ENCODE measurements around the gene UNC13C. TPM values are rescaled to one million over a fixed set of nuclear protein-coding genes. Genes with fewer than 3 reads are reported as not detected.

UNC13C gene
- total and polyA plus RNA-seq, 10 of the 15 experiments (the other 5 are each of a cell fraction or from before 2014, with no cell fraction given) = 9.9 to 81.3 (median 25.0) TPM

GRCh38 chr15:54250326-54250725, 272.1 kb downstream of the UNC13C start (continued):
- TF ChIP-seq YBX1 (IDR thresholded peaks at IDR 0.05) = no peak
- no peak for TF ChIP-seq ZNF274 (IDR thresholded peaks at IDR 0.05; ENCODE audit: insufficient read depth, insufficient read length)
- TF ChIP-seq HDAC2 (IDR thresholded peaks at IDR 0.05) = no peak
- TF ChIP-seq MTA3 (IDR thresholded peaks at IDR 0.05; ENCODE audit: borderline replicate concordance, low read length) = no peak
- no peak for TF ChIP-seq POU2F2 (IDR thresholded peaks at IDR 0.05; ENCODE audit: borderline replicate concordance, low read depth, low read length)

GRCh38 chr15:54256190-54256589, 277.9 kb downstream of the UNC13C start:
- Histone ChIP-seq H3K27me3 (replicated peaks in 1 of 2; ENCODE audit: control insufficient read depth in 2 of 2, insufficient read depth in 2 of 2, low read length in 1 of 2) (no peaks in the 10 kb centered on the region), H3K36me3 (ENCODE audit: control insufficient read depth in 2 of 2, insufficient read depth in 2 of 2, low read length in 1 of 2) (no peaks in the 10 kb centered on the region), H2AFZ (ENCODE audit: control insufficient read depth, low read depth, low read length) (no peak overlapping the region), H3K4me3 (no peak overlapping the region), H3K9ac (ENCODE audit: control insufficient read depth, insufficient read depth, low read length) (no peak overlapping the region), H3K27ac (ENCODE audit: control insufficient read depth, insufficient read depth) (no peak overlapping the region), H3K9me3 (replicated peaks; ENCODE audit: control insufficient read depth, insufficient read depth, low read length) (no peaks in the 10 kb centered on the region; the same call in 2 of the 3 replicates), H3K4me2 (ENCODE audit: control insufficient read depth, insufficient read depth) (no peak overlapping the region), H3K79me2 (ENCODE audit: control insufficient read depth, insufficient read depth, low read length) (no peaks in the 10 kb centered on the region), H3K4me1 (ENCODE audit: control insufficient read depth, insufficient read depth, low read length) (no peaks in the 10 kb centered on the region), H4K20me1 (ENCODE audit: control insufficient read depth, insufficient read depth) (no peaks in the 10 kb centered on the region)
- ATAC-seq (0 out of 3 replicates have a peak, but pooled peaks have one; percentile 22), FAIRE-seq (no peak), DNase-seq (ENCODE audit: low read depth, low spot score) (no peak)
- 62% methylated on average over 6 of the region's 6 CpGs for WGBS (ENCODE audit: insufficient coverage, insufficient replicate concordance, low lambda C conversion rate, missing lambda C conversion rate)
- no TSS peak for BruUV-seq (replicated peaks)
- intact Hi-C loops (cut with micrococcal nuclease; ENCODE audit: unreplicated experiment) (no loop called here), in situ Hi-C loops (cut with MboI) (no loop called here)
- ChIA-PET SMC1A (ENCODE audit: uncharacterized antibody, unreplicated experiment) (no interaction called here), POLR2A (interaction anchor here (1.1 kb wide), 1 partner anchor 9 kb away, joined by 3 read pairs; no protein-coding TSS in a partner anchor), CTCF (no interaction called here), RAD21 (ENCODE audit: unreplicated experiment) (no interaction called here)
- TF ChIP-seq POLR2AphosphoS2 (IDR thresholded peaks at IDR 0.05; ENCODE audit: low read depth, low read length) = no peak
- no peak for TF ChIP-seq BCLAF1 (IDR thresholded peaks at IDR 0.05)
- no peak for TF ChIP-seq IRF3 (IDR thresholded peaks at IDR 0.05)
- no peak for TF ChIP-seq IKZF1 (conservative IDR thresholded peaks at IDR 0.05)
- TF ChIP-seq RB1 (IDR thresholded peaks at IDR 0.05; ENCODE audit: borderline replicate concordance) = no peak
- TF ChIP-seq BRCA1 (IDR thresholded peaks at IDR 0.05; ENCODE audit: low read depth, low read length) = no peak
- no peak for TF ChIP-seq CREB1 (IDR thresholded peaks at IDR 0.05; ENCODE audit: low read depth)
- TF ChIP-seq HDGF (IDR thresholded peaks at IDR 0.05) = no peak
- TF ChIP-seq CHD2 (IDR thresholded peaks at IDR 0.05; ENCODE audit: borderline replicate concordance, low read depth, low read length) = no peak
- no peak for TF ChIP-seq LARP7 (IDR thresholded peaks at IDR 0.05)
- TF ChIP-seq TCF3 (IDR thresholded peaks at IDR 0.05; ENCODE audit: borderline replicate concordance, insufficient read depth, low read depth, low read length) = no peak
- no peak for TF ChIP-seq EED (IDR thresholded peaks at IDR 0.05; ENCODE audit: low read depth)
- TF ChIP-seq USF1 (IDR thresholded peaks at IDR 0.05; ENCODE audit: borderline replicate concordance, extremely low read length, insufficient read depth, low read depth, low read length) = no peak
- TF ChIP-seq MEF2B (IDR thresholded peaks at IDR 0.05; ENCODE audit: partially characterized antibody, poor library complexity, severe bottlenecking) = no peak

Measured in GM12878 (cell line).